ENCODE data around the gene HCN3. TPM values are rescaled to one million over a fixed set of nuclear protein-coding genes. Genes with fewer than 3 reads are reported as not detected.

Gene HCN3
- total and polyA plus RNA-seq, 2 of the 13 experiments (the other 11 are each of a cell fraction or from before 2014, with no cell fraction given), result 2.4 to 10.2 TPM

- TF ChIP-seq ZNF318 (CRISPR knock-in tag; IDR thresholded peaks at IDR 0.05) (0 out of 2 replicates have a peak, but pooled peaks have one; percentile 62), TRIM22 (IDR thresholded peaks at IDR 0.05) (no peak), ZFP41 (CRISPR knock-in tag; IDR thresholded peaks at IDR 0.05; ENCODE audit: borderline replicate concordance) (no peak), ZNF337 (CRISPR knock-in tag; IDR thresholded peaks at IDR 0.05; ENCODE audit: borderline replicate concordance, low read depth) (peak; percentile 97; the same call in 1 of the 2 replicates), RFX5 (IDR thresholded peaks at IDR 0.05; ENCODE audit: low read depth, low read length) (no peak), NKX3-1 (CRISPR knock-in tag; IDR thresholded peaks at IDR 0.05) (peak; percentile 82; the same call in 1 of the 2 replicates), ZNF296 (CRISPR knock-in tag; conservative IDR thresholded peaks at IDR 0.05) (no peak), SUZ12 (IDR thresholded peaks at IDR 0.05; ENCODE audit: low read depth, low read length) (no peak), KLF11 (CRISPR knock-in tag; IDR thresholded peaks at IDR 0.05) (0 out of 2 replicates have a peak, but pooled peaks have one; percentile 41), SNAPC4 (CRISPR knock-in tag; IDR thresholded peaks at IDR 0.05) (peak; percentile 51; the same call in 1 of the 2 replicates), MTA1 (CRISPR knock-in tag; IDR thresholded peaks at IDR 0.05; ENCODE audit: borderline replicate concordance) (peak; percentile 96)
Observed at GRCh38 chr1:155300553-155301329, 23.5 kb downstream of the HCN3 start (continued).
